Ovary (tissue), 3 donors: ENCODE data around the gene TSGA10IP.

Source experiments
- CTCF ChIP-seq, 3 donors: fragments of 450-650 bp in 2 of 3; fragments of 200-600 bp in 1 of 3; IDR thresholded peaks; one replicate each; pipeline versions ENCODE4 v1.5.1 to v1.8.0; 2016 to 2022; ENCODE audit warnings: antibody characterized with exemption in 3 of 3, mild to moderate bottlenecking in 1 of 3
- EP300 ChIP-seq: sonication (generic); formaldehyde crosslinking; IDR thresholded peaks from one replicate; pipeline ENCODE4 v1.6.1; 2017; ENCODE audit warnings: antibody characterized with exemption
- POLR2A ChIP-seq: fragments of 450-650 bp; IDR thresholded peaks from one replicate; pipeline ENCODE4 v1.6.1; 2017; ENCODE audit warnings: antibody characterized with exemption, mild to moderate bottlenecking, moderate library complexity
- donor health status: DM: no; HTN: no; CAD: no.

- TF ChIP-seq POLR2A (no peak), CTCF (IDR thresholded peaks at IDR 0.05) (no peak), EP300 (no peak)
Measured at GRCh38 chr11:65953471-65953870, 8.2 kb downstream of the TSGA10IP start.
